B cell (primary cell): ENCODE measurements around the gene ENO3. TPM values are rescaled to one million over a fixed set of nuclear protein-coding genes. Genes with fewer than 3 reads are reported as not detected.
A peak's percentile ranks its signal among the peaks of the same experiment; 100 is the strongest.

Experiments
- ATAC-seq: fragments of 200-7000 bp; cut with Tn5 transposase; one replicate; pipeline ENCODE4 v1.10.0; 2021; ENCODE audit warnings: low read depth, mild to moderate bottlenecking, moderate number of reproducible peaks, moderate library complexity
- CTCF ChIA-PET: fragments of 350-600 bp; sonication (Branson Sonifier 250); formaldehyde crosslinking; loops from one replicate; lab custom pipeline; 2021; ENCODE audit warnings: antibody characterized with exemption, inconsistent platforms; lab: Charles Lee
- POLR2A ChIA-PET: fragments of 350-600 bp; sonication (Branson Sonifier 250); formaldehyde crosslinking; loops from one replicate; lab custom pipeline; 2021; ENCODE audit warnings: antibody characterized with exemption; lab: Charles Lee
- DNase-seq: peaks from one replicate; pipeline ENCODE4 v3.0.0; 2013
- H2AFZ ChIP-seq: 2 replicates; pipeline ENCODE4 v1.6.1; 2012; ENCODE audit warnings: mild to moderate bottlenecking, low read depth, low read length; ENCODE audit not compliant: insufficient read depth, poor library complexity, severe bottlenecking
- H3K27ac ChIP-seq, 2 donors: 1 replicate in 1 of 2; 2 replicates in 1 of 2; pipeline ENCODE4 v1.5.1; 2012 to 2013; ENCODE audit warnings: low read length in 2 of 2, mild to moderate bottlenecking in 2 of 2, moderate library complexity in 1 of 2
- H3K27me3 ChIP-seq, 4 experiments: fragments of 200-600 bp in 1 of 4; sonication (generic) in 1 of 4; replicated peaks in 1 of 4; 1 replicate in 2 of 4; 2 replicates in 2 of 4; pipeline versions ENCODE4 v1.6.1 to v1.7.0; 2013 to 2016; ENCODE audit warnings: low read length in 3 of 4, mild to moderate bottlenecking in 2 of 4, mixed read lengths in 1 of 4, moderate library complexity in 1 of 4; ENCODE audit not compliant: insufficient read depth in 4 of 4, control insufficient read depth in 3 of 4; ENCODE audit errors: control extremely low read depth in 1 of 4
- H3K36me3 ChIP-seq, 2 experiments: replicated peaks in 1 of 2; 1 replicate in 1 of 2; 2 replicates in 1 of 2; pipeline versions ENCODE4 v1.6.1 to v1.7.1; 2013; ENCODE audit warnings: low read length in 1 of 2; ENCODE audit not compliant: insufficient read depth in 2 of 2, control insufficient read depth in 1 of 2; ENCODE audit errors: control extremely low read depth in 1 of 2, extremely low read depth in 1 of 2
- H3K4me1 ChIP-seq, 2 donors: fragments of 200-600 bp in 1 of 2; sonication (generic) in 1 of 2; 1 replicate in 1 of 2; 2 replicates in 1 of 2; pipeline versions ENCODE4 v1.5.1 to v1.6.1; 2013 to 2017; ENCODE audit warnings: low read length in 2 of 2; ENCODE audit not compliant: control insufficient read depth in 2 of 2, insufficient read depth in 2 of 2
- H3K4me2 ChIP-seq: replicated peaks from 2 replicates; pipeline ENCODE3; 2012; ENCODE audit warnings: mild to moderate bottlenecking, low read depth, low read length; ENCODE audit not compliant: poor library complexity, severe bottlenecking
- H3K4me3 ChIP-seq, 5 experiments: fragments of 200-600 bp in 1 of 5; sonication (generic) in 1 of 5; 1 replicate in 3 of 5; 2 replicates in 2 of 5; pipeline versions ENCODE4 v1.5.1 to v1.7.0; 2011 to 2016; ENCODE audit warnings: low read length in 4 of 5, mild to moderate bottlenecking in 4 of 5, low read depth in 2 of 5, control low read depth in 1 of 5, moderate library complexity in 1 of 5; ENCODE audit not compliant: insufficient read depth in 1 of 5; ENCODE audit errors: control extremely low read depth in 1 of 5, extremely low read depth in 1 of 5
- H3K79me2 ChIP-seq: fragments of 200-600 bp; sonication (generic); one replicate; pipeline ENCODE4 v1.6.0; 2016; ENCODE audit warnings: low read length; ENCODE audit not compliant: control insufficient read depth, insufficient read depth
- H3K9ac ChIP-seq: fragments of 200-600 bp; sonication (generic); 2 replicates; pipeline ENCODE4 v1.6.1; 2017; ENCODE audit warnings: mild to moderate bottlenecking, low read length, moderate library complexity
- H3K9me3 ChIP-seq, 3 donors: one replicate each; pipeline versions ENCODE4 v1.6.1 to v1.7.1; 2013; ENCODE audit warnings: low read length in 2 of 3; ENCODE audit not compliant: control insufficient read depth in 2 of 3, insufficient read depth in 1 of 3; ENCODE audit errors: control extremely low read depth in 1 of 3
- H4K20me1 ChIP-seq: 2 replicates; pipeline ENCODE4 v1.6.0; 2012; ENCODE audit warnings: mild to moderate bottlenecking, low read length; ENCODE audit not compliant: insufficient read depth, control insufficient read depth, poor library complexity, severe bottlenecking
- H3K27ac Mint-ChIP-seq: one replicate; pipeline ENCODE4 v1.8.0; 2021; ENCODE audit warnings: mixed read lengths
- H3K27me3 Mint-ChIP-seq: one replicate; pipeline ENCODE4 v1.8.0; 2021; ENCODE audit warnings: mixed read lengths
- H3K4me1 Mint-ChIP-seq: one replicate; pipeline ENCODE4 v1.8.0; 2021; ENCODE audit warnings: mixed read lengths
- H3K4me3 Mint-ChIP-seq: one replicate; pipeline ENCODE4 v1.8.0; 2021; ENCODE audit warnings: mixed read lengths
- H3K9me3 Mint-ChIP-seq: one replicate; pipeline ENCODE4 v1.8.0; 2022; ENCODE audit warnings: mixed read lengths; ENCODE audit not compliant: insufficient read depth
- CTCF ChIP-seq: fragments of 200-600 bp; IDR thresholded peaks from one replicate; pipeline ENCODE4 v1.8.0; 2022; ENCODE audit warnings: antibody characterized with exemption, mild to moderate bottlenecking
- EZH2 ChIP-seq: IDR thresholded peaks from 2 replicates; pipeline ENCODE4 v1.6.1; 2012; ENCODE audit warnings: borderline replicate concordance, low read depth, mild to moderate bottlenecking, moderate library complexity, low read length; ENCODE audit not compliant: insufficient read depth, poor library complexity, severe bottlenecking
- WGBS: methylation state at CpG from one replicate; pipeline ENCODE4 v1.1.5; 2013; ENCODE audit warnings: missing lambda C conversion rate; ENCODE audit not compliant: insufficient coverage; 5-methylcytosine and 5-hydroxymethylcytosine counted together
- intact Hi-C: fragments of 100-400 bp; cut with micrococcal nuclease; formaldehyde crosslinking; loops from one replicate; pipeline ENCODE4 v1.10.0; 2022
- polyA plus RNA-seq: library from polyadenylated mRNA; depleted of rRNA; stranded (reverse); fragments of >200 nt; gene quantifications from 2 replicates; pipeline ENCODE4 v1.2.3, GENCODE V29; 2012
- total RNA-seq, 2 donors: library from RNA; stranded (reverse); fragments of 120-200 nt in 1 of 2; gene quantifications; 1 replicate in 1 of 2; 2 replicates in 1 of 2; pipeline versions ENCODE4 v1.2.3 to v1.2.4, GENCODE V29; 2013 to 2022

ENO3 gene
- total and polyA plus RNA-seq, 2 donors (not counting 1 experiment from before 2014, with no cell fraction given) = 34.8 to 50.1 TPM

GRCh38 chr17:4947010-4947410 lies 3.9 kb upstream of the ENO3 start:
- Histone ChIP-seq H3K27me3 (no peaks in the 10 kb centered on the region), H3K4me2 (peak overlapping the region; percentile 98), H3K9ac (peak overlapping the region; percentile 97), H3K4me1 (peaks cover 56 to 64% of the 10 kb centered on the region in 2 donors), H3K79me2 (peaks cover 62% of the 10 kb centered on the region), H3K36me3 (peaks cover 0 to 44% of the 10 kb centered on the region in 2 experiments), H3K9me3 (no peaks in the 10 kb centered on the region), H2AFZ (no peak overlapping the region), H3K27ac (peak overlapping the region; percentile 93 to 94), H3K4me3 (peak overlapping the region; percentile 67 to 99 (median 99)), H4K20me1 (peaks cover 43% of the 10 kb centered on the region)
- TF ChIP-seq EZH2 (no peak), CTCF (no peak)
- no peaks in the 10 kb centered on the region for H3K9me3 Mint-ChIP-seq
- peak overlapping the region; percentile 94 for H3K27ac Mint-ChIP-seq
- ChIA-PET CTCF (interaction anchor here (1.3 to 1.7 kb wide), 3 partner anchors 12 to 51 kb away, joined by 3 to 4 read pairs (median 4); partner anchors contain the start of genes CHRNE, INCA1 and KIF1C), POLR2A (interaction anchor here (0.6 to 4.9 kb wide), 6 partner anchors 9 to 980 kb away, joined by 3 to 81 read pairs (median 5); partner anchors contain the start of genes INCA1, KIF1C and SPAG7)
- peak overlapping the region; percentile 98 for H3K4me3 Mint-ChIP-seq
- no peaks in the 10 kb centered on the region for H3K27me3 Mint-ChIP-seq
- intact Hi-C loops = loop anchor here (5.0 to 10.0 kb wide), 5 partner anchors 70 to 985 kb away; partner anchors contain the start of genes ATP2A3, MED11 and ZNF594
- ATAC-seq (no peak), DNase-seq (peak; percentile 51)
- H3K4me1 Mint-ChIP-seq = peaks cover 64% of the 10 kb centered on the region
- 0% methylated on average over 4 of the region's 7 CpGs for WGBS
